IMR-90 (cell line): ENCODE measurements around the gene IQSEC1. TPM values are rescaled to one million over a fixed set of nuclear protein-coding genes. Genes with fewer than 3 reads are reported as not detected.

Experiments used
- ATAC-seq: fragments of 200-7000 bp; cut with Tn5 transposase; 2 replicates; pipeline ENCODE4 v1.9.1; 2020; ENCODE audit warnings: low read depth, mild to moderate bottlenecking, moderate library complexity
- BruUV-seq: library from RNA; stranded (reverse); fragments of 400-500 nt; replicated peaks from 2 replicates; lab custom pipeline; 2021; lab: Mats Ljungman, UMichigan
- CTCF ChIA-PET: fragments of 300-600 bp; formaldehyde crosslinking; extraction: SDS; loops from one replicate; lab custom pipeline; 2021; ENCODE audit warnings: antibody characterized with exemption; lab: Yijun Ruan, JAX
- POLR2A ChIA-PET: fragments of 300-600 bp; sonication (Branson Sonifier 250); formaldehyde crosslinking; loops from one replicate; lab custom pipeline; 2022; ENCODE audit warnings: antibody characterized with exemption; ENCODE audit not compliant: unreplicated experiment; lab: Charles Lee
- DNase-seq: peaks from one replicate; pipeline ENCODE4 v3.0.0; 2013
- H2AFZ ChIP-seq: replicated peaks from 2 replicates; pipeline ENCODE3; 2013; ENCODE audit warnings: low read length, mild to moderate bottlenecking; ENCODE audit not compliant: poor library complexity
- H2AK5ac ChIP-seq: 2 replicates; pipeline ENCODE4 v1.6.1; 2013; ENCODE audit warnings: low read depth, low read length, inconsistent platforms
- H2AK9ac ChIP-seq: replicated peaks from 2 replicates; pipeline ENCODE3; 2013; ENCODE audit warnings: mild to moderate bottlenecking, low read depth, low read length, moderate library complexity; ENCODE audit not compliant: poor library complexity
- H2BK120ac ChIP-seq: 2 replicates; pipeline ENCODE4 v1.6.1; 2013; ENCODE audit warnings: low read depth, low read length, inconsistent platforms
- H2BK15ac ChIP-seq: 3 replicates; pipeline ENCODE4 v1.6.1; 2013; ENCODE audit warnings: low read depth, low read length, inconsistent platforms
- H2BK20ac ChIP-seq: 2 replicates; pipeline ENCODE4 v1.6.1; 2013; ENCODE audit warnings: low read depth, mild to moderate bottlenecking, inconsistent platforms, low read length, moderate library complexity
- H2BK5ac ChIP-seq: 2 replicates; pipeline ENCODE4 v1.6.1; 2013; ENCODE audit warnings: mild to moderate bottlenecking, low read depth, low read length, inconsistent platforms; ENCODE audit not compliant: poor library complexity, severe bottlenecking
- H3K14ac ChIP-seq: replicated peaks from 2 replicates; pipeline ENCODE4 v1.6.1; 2013; ENCODE audit warnings: low read depth, low read length, inconsistent platforms
- H3K18ac ChIP-seq: 2 replicates; pipeline ENCODE4 v1.6.1; 2013; ENCODE audit warnings: low read depth, low read length, control low read depth
- H3K23ac ChIP-seq: 2 replicates; pipeline ENCODE4 v1.6.1; 2013; ENCODE audit warnings: low read depth, low read length, inconsistent platforms
- H3K27ac ChIP-seq: 2 replicates; pipeline ENCODE4 v1.5.1; 2013; ENCODE audit warnings: mild to moderate bottlenecking, control low read depth, low read length; ENCODE audit not compliant: insufficient read depth
- H3K27me3 ChIP-seq: 2 replicates; pipeline ENCODE4 v1.6.1; 2013; ENCODE audit warnings: low read length; ENCODE audit not compliant: control insufficient read depth, insufficient read depth
- H3K36me3 ChIP-seq: 2 replicates; pipeline ENCODE4 v1.6.1; 2013; ENCODE audit warnings: low read length, mixed read lengths; ENCODE audit not compliant: control insufficient read depth, insufficient read depth
- H3K4ac ChIP-seq: 2 replicates; pipeline ENCODE4 v1.6.1; 2013; ENCODE audit warnings: low read depth, low read length, inconsistent platforms
- H3K4me1 ChIP-seq: 2 replicates; pipeline ENCODE4 v1.6.1; 2013; ENCODE audit warnings: low read length, mixed read lengths; ENCODE audit not compliant: control insufficient read depth, insufficient read depth
- H3K4me2 ChIP-seq: 2 replicates; pipeline ENCODE4 v1.6.1; 2013; ENCODE audit warnings: low read depth, mild to moderate bottlenecking, control low read depth, low read length, moderate library complexity
- H3K4me3 ChIP-seq: 2 replicates; pipeline ENCODE4 v1.5.1; 2013; ENCODE audit warnings: low read depth, mild to moderate bottlenecking, control low read depth, low read length, moderate library complexity; ENCODE audit not compliant: insufficient read depth
- H3K56ac ChIP-seq: 2 replicates; pipeline ENCODE4 v1.6.1; 2013; ENCODE audit warnings: low read length, inconsistent platforms; ENCODE audit not compliant: insufficient read depth; ENCODE audit errors: extremely low read depth
- H3K79me1 ChIP-seq, 2 experiments: 2 replicates each; pipeline ENCODE4 v1.6.1; 2013; ENCODE audit warnings: low read length in 2 of 2, inconsistent platforms in 1 of 2, low read depth in 1 of 2
- H3K9ac ChIP-seq: 2 replicates; pipeline ENCODE4 v1.6.1; 2013; ENCODE audit warnings: low read depth, low read length, control low read depth
- H3K9me1 ChIP-seq: 2 replicates; pipeline ENCODE4 v1.6.1; 2013; ENCODE audit warnings: low read length, inconsistent platforms; ENCODE audit not compliant: insufficient read depth
- H3K9me3 ChIP-seq: 2 replicates; pipeline ENCODE4 v1.6.1; 2013; ENCODE audit warnings: low read length; ENCODE audit not compliant: control insufficient read depth, insufficient read depth
- H4K20me1 ChIP-seq: 2 replicates; pipeline ENCODE4 v1.6.1; 2013; ENCODE audit warnings: low read length, inconsistent platforms; ENCODE audit not compliant: insufficient read depth
- H4K5ac ChIP-seq: 2 replicates; pipeline ENCODE4 v1.6.1; 2013; ENCODE audit warnings: mild to moderate bottlenecking, low read depth, low read length, control low read depth
- H4K8ac ChIP-seq, 2 experiments: 2 replicates each; pipeline ENCODE4 v1.6.1; 2013; ENCODE audit warnings: low read depth in 2 of 2, low read length in 2 of 2, control low read depth in 1 of 2, inconsistent platforms in 1 of 2
- H4K91ac ChIP-seq: 2 replicates; pipeline ENCODE4 v1.6.1; 2013; ENCODE audit warnings: low read depth, low read length, inconsistent platforms; ENCODE audit not compliant: insufficient read depth
- BHLHE40 ChIP-seq: fragments of 150-350 bp; IDR thresholded peaks from 2 replicates; pipeline ENCODE4 v1.6.1; 2016; ENCODE audit warnings: mild to moderate bottlenecking, low read depth, low read length
- CEBPB ChIP-seq: IDR thresholded peaks from 2 replicates; pipeline ENCODE4 v1.6.1; 2012; ENCODE audit warnings: low read depth, low read length, improper control_type of control experiment
- CHD1 ChIP-seq: IDR thresholded peaks from 2 replicates; pipeline ENCODE4 v1.6.1; 2012; ENCODE audit warnings: low read depth, low read length, improper control_type of control experiment
- FOS ChIP-seq: fragments of 150-350 bp; IDR thresholded peaks from 2 replicates; pipeline ENCODE4 v1.6.1; 2016; ENCODE audit warnings: low read depth, low read length
- RCOR1 ChIP-seq: IDR thresholded peaks from 2 replicates; pipeline ENCODE4 v1.6.1; 2012; ENCODE audit warnings: mild to moderate bottlenecking, low read length, improper control_type of control experiment; ENCODE audit not compliant: insufficient replicate concordance
- WGBS, 2 experiments: methylation state at CpG; one replicate each; pipeline versions ENCODE4 v1.1.5 to v1.1.7; 2013; ENCODE audit warnings: missing lambda C conversion rate in 2 of 2; ENCODE audit not compliant: insufficient read length in 1 of 2; ENCODE audit errors: extremely low coverage in 2 of 2; 5-methylcytosine and 5-hydroxymethylcytosine counted together
- dilution Hi-C: fragments of 300-500 bp; cut with HindIII; formaldehyde crosslinking; loops from one replicate; pipeline ENCODE4 v1.14.3; 2018; ENCODE audit warnings: low sequenced_read_pairs; ENCODE audit not compliant: unreplicated experiment
- in situ Hi-C: fragments of 300-500 bp; cut with MboI; formaldehyde crosslinking; loops from 3 replicates; pipeline ENCODE4 v1.14.3; 2019; ENCODE audit warnings: low sequenced_read_pairs, inconsistent platforms, mixed read lengths
- intact Hi-C: fragments of 100-400 bp; cut with micrococcal nuclease; formaldehyde crosslinking; loops from 2 replicates; pipeline ENCODE4 v1.10.0; 2022
- polyA plus RNA-seq, 3 experiments: library from polyadenylated mRNA; depleted of rRNA; stranded (reverse); fragments of >200 nt; gene quantifications; 2 replicates each; pipeline ENCODE4 v1.2.3, GENCODE V29; 2012; ENCODE audit warnings: low replicate concordance in 1 of 3
- total RNA-seq: library from RNA; depleted of rRNA; stranded (reverse); fragments of >200 nt; gene quantifications from 2 replicates; pipeline ENCODE4 v1.2.3, GENCODE V29; 2012
- TF ChIP-seq, protein P1 (sequence below): conservative IDR thresholded peaks from 2 replicates; pipeline ENCODE4 v1.5.1; 2012; ENCODE audit warnings: mild to moderate bottlenecking, low read depth, low read length, improper control_type of control experiment

The IQSEC1 gene
- total and polyA plus RNA-seq, 2 of the 4 experiments (the other 2 are of a cell fraction): 5.9 to 11.9 TPM

- H3K18ac ChIP-seq: no peak overlapping the region
- no peak for ATAC-seq
- no peak overlapping the region for H3K4ac ChIP-seq
- H3K4me1 ChIP-seq: peaks cover 4% of the 10 kb centered on the region; the same call in 1 of the 2 replicates
- no peak overlapping the region for H2AFZ ChIP-seq
- no peak overlapping the region for H2BK5ac ChIP-seq
- H3K9me1 ChIP-seq: peaks cover 12% of the 10 kb centered on the region; the same call in 1 of the 2 replicates
- ChIA-PET CTCF (no interaction called here), POLR2A (no interaction called here)
- no peak overlapping the region for H2AK9ac ChIP-seq
- BruUV-seq: no TSS peak
- no peak overlapping the region for H3K4me2 ChIP-seq
- H3K4me3 ChIP-seq: no peak overlapping the region
- intact Hi-C loops (no loop called here), in situ Hi-C loops (no loop called here), dilution Hi-C loops (no loop called here)
- WGBS, 2 experiments: 89% methylated on average over 6 of the region's 10 CpGs; no CpG with 5 or more reads in 1 of the 2 experiments
- H3K23ac ChIP-seq: no peak overlapping the region
- DNase-seq: no peak
- no peak overlapping the region for H2BK20ac ChIP-seq
- no peak overlapping the region for H4K8ac ChIP-seq
- H2BK15ac ChIP-seq: no peak overlapping the region
- TF ChIP-seq CHD1 (no peak), BHLHE40 (no peak), CEBPB (no peak), RCOR1 (no peak), FOS (no peak)
- TF ChIP-seq, protein P1, sequence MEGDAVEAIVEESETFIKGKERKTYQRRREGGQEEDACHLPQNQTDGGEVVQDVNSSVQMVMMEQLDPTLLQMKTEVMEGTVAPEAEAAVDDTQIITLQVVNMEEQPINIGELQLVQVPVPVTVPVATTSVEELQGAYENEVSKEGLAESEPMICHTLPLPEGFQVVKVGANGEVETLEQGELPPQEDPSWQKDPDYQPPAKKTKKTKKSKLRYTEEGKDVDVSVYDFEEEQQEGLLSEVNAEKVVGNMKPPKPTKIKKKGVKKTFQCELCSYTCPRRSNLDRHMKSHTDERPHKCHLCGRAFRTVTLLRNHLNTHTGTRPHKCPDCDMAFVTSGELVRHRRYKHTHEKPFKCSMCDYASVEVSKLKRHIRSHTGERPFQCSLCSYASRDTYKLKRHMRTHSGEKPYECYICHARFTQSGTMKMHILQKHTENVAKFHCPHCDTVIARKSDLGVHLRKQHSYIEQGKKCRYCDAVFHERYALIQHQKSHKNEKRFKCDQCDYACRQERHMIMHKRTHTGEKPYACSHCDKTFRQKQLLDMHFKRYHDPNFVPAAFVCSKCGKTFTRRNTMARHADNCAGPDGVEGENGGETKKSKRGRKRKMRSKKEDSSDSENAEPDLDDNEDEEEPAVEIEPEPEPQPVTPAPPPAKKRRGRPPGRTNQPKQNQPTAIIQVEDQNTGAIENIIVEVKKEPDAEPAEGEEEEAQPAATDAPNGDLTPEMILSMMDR: no peak
- no peak overlapping the region for H4K91ac ChIP-seq
- no peak overlapping the region for H3K27ac ChIP-seq
- H2AK5ac ChIP-seq: no peak overlapping the region
- no peak overlapping the region for H2BK120ac ChIP-seq
- no peak overlapping the region for H3K56ac ChIP-seq
- no peak overlapping the region for H3K14ac ChIP-seq
- no peaks in the 10 kb centered on the region for H3K27me3 ChIP-seq
- peaks cover 19 to 40% of the 10 kb centered on the region in 2 experiments for H3K79me1 ChIP-seq
- peaks cover 42% of the 10 kb centered on the region for H4K20me1 ChIP-seq
- H4K5ac ChIP-seq: no peak overlapping the region
- H3K36me3 ChIP-seq: peaks cover 37% of the 10 kb centered on the region
- H3K9ac ChIP-seq: no peak overlapping the region
- H3K9me3 ChIP-seq: no peaks in the 10 kb centered on the region
These were observed 140.9 kb downstream of the IQSEC1 start for GRCh38 chr3:12932347-12932746.
